Kidney capillary endothelial cell (primary cell): ENCODE data around the gene IL17RA.

Experiments
- DNase-seq: peaks from one replicate; pipeline ENCODE4 v3.0.0-alpha.2; 2018; ENCODE audit warnings: low spot score

IL17RA gene

DNA sequence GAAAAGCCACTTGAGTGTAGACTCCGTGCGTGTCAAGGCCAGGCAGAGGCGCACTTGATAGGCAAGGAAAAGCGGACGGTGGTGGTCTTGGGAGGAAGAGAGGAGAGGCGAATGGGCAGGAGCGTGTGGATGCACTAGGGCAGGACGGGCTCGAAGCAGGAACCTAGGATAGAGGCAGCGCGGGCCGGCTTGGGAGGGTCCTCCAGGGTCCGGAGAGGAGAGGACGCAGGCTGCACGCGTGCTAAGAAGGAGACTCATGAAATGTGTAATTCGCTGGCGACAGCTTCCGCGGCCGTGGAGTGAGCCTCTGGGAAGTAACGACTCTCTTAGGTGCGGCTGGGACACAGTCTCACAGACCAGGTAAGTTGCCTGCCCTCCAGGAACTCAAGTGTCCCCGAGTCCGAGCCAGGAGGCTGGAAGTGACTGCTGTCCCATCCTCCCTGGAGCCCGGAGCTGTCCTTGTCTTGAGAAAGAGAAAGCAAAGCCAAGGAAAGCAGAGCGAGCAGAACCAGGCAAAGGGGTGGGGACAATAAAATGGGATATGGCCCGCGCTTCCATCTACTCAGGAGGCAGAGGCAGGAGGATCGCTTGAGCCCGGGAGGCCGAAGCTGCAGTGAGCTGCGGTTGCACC is 874 bp upstream of the IL17RA start:
- DNase-seq: no peak

DNA sequence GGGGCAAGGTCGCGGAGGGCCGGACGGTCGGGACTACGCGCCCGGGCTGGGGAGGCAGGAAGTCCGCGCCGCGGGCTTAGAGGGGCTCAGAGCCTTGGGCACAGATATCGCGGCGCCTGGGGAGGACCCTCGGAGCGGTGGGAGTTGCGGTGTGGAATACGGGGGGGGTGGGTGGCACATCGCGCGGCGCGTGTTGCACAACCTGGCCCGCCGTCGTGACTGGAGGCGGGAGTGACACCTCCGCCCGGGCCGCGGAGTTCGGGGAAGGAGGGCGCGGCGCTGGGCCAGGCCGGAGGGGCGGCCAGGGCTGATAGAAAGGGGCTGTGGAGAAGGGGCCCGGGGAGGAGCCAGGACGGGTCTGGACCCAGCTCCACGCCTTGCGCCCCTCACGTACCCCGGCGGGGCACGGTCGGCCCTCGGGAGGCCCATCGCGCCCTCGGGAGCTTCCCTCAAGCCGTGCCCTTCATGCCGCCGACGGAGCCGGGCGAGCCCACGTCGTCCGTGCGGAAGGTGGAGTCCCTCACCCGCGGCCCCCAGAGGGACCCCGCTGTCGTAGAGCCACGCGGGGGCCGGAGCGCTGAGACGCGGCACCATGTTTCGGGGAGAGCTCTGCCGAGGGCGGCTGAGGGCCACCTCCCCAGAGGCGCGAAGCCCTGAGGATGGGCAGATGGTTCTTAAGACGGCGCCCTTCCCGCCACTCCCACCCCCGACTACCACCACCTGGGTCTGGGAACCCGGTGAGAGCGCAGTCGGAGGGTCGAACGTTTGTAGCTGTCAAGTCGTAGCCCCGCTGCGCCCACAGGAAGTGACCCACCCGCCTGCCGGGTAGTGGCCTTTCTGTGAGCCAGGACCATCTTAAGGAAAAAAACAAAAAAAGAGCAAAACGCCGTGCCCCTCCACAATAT is 729 bp downstream of the IL17RA start:
- DNase-seq: no peak

DNA sequence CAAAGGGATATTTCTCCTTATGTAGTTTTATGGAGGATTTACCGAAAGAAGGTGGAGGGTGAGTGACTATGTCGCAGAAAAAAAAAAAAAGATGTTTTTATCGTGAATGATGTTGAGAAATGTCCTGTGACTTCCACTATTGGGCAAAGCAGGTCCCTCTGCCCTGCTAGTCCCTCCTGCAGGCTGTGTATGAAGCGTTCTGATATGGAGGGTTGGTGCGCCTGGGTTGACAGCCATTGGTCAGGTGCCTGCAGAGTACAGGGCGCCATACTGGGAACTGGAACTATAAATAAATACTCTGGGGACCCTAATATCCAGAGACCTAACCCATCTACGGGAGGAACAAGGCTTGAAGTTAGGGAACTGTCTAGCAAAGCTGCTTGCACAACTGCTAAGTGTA is 1.5 kb downstream of the IL17RA start:
- no peak for DNase-seq

DNA sequence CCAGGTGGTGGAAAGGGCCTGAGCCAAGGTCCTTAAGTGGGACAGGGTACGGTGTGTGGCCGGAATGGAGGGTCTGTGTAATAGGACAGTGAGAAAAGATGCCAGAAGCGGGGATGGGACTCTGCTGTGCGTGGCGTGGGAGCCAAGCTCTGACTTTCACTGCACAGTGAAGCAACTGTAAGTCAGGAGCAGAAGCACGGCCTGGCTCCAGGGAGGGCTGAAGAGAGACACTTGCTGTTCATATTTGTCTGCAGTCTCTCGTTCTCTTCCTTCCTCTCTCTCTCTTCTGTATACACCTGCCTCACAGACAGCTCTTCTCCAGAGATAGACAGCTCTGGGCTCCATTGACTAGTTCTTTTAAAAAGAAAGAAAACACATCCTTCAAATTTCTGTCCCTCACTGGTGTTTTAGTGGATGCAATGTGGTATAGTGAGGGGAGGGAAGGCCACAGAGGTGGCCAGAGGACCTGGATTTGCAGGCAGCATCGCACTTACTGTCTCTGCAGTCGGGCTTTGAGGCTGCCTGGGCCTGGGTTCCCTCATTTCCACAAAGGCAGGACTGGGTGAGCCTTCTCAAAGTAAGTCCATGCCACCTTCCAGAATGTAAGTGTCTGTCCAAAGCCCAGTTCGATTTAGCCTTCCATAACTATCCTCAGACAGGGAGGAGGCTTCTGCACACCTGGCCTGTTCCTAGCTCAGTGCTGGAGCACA is 2.1 kb downstream of the IL17RA start:
- no peak for DNase-seq

DNA sequence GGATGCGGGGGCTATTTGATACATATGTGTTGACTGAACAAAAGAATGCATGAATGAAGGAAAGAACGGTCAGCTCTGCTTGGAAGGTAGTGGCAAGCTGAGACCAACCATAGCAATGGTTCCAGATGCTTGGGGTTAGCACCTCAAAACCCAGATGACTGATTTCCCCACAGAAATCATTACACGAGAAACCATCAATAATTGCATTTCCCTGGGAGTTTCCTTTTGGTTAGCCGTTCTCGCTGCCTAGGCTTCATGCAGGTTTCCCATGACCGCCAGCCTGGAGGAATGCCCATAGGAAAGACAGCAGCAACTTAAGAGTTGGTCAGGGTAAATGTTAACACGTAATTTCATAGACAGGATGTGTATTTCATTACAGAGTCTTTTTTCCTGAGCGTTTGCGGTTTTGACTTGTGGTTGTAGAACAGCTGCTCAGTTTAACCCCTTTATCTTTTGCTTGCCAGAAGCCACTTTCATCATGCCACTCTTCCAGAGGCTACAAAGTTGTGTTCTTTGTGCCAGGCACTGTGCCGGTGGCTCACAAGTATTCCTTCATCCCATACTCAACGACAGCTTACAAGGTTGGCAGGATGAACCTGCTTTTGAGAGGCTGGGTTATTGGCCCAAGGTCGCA is 2.8 kb downstream of the IL17RA start:
- no peak for DNase-seq

DNA sequence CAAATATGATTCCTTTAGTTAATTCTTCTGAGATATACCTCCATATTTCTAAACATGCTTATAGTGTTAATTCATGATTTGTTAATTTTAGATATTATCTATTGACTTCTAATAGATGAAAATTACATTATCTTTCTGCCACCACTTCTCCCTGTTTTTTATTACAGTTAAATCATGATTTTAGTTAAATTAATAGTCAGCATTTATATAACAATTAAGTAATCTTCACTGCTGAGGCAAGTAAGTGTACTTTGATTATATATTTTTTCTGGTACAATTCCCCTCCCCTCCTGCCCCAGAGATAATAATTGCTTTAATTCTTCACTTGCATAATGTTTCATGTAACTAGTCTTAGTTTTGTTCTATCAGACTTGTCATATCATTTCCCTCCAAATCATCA is 5.8 kb downstream of the IL17RA start:
- no peak for DNase-seq

DNA sequence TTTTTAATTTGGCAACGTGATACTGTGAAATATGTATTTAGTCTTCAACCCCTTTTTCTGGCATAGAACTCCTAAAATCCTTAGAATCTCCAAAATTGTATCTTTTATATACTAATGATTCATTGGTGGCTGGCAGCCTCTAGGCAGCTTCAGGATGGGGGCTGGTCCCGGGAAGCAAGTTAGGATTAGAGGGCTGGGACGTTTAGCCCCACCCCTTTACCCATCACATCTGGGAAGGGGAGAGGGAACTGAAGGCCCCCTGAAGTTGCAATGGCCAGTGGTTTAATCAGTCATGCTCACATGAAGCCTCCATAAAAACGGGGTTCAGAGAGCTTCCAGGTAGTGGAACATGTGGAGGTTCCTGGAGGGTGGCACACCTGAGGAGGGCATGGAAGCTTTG is 7.1 kb downstream of the IL17RA start:
- no peak for DNase-seq

DNA sequence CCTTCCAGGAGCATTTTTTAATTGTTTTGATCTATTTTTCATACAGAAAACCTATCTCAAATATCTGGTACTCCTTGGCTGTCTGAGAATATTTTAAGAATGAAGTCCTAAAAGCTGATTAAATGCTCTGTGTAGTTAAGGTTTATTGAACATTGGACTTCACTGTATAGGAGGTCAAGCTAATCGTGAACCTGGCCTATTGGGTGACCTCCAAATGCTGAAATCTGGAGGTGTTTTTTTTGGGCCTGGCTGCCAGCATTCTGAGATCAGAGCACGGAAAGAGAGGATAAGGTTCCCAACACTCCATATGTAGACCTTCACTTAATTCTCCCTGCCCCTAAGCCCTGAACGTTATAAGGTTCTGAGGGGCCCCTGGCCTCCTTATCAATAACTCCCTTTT is 8.3 kb downstream of the IL17RA start:
- no peak for DNase-seq

DNA sequence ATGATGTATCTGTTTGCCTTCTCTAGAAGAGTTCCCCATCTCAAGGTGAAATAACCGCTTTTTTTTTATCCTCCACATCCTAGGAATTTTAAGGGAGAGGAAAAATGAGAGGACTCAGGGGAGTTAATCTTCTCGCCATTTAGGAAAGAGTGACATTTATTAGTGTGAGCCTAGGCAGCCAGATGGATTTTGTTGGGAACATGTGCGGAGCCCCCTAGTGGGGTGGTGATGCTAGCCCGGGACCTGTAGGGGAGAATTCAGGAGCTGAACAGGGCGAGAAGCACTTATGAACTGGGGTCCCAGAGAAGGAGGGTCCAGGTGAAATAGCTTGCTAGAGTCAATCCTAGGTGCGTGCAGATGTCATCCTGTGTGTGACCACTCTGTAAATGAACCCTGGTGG is 10.7 kb downstream of the IL17RA start:
- DNase-seq: no peak

DNA sequence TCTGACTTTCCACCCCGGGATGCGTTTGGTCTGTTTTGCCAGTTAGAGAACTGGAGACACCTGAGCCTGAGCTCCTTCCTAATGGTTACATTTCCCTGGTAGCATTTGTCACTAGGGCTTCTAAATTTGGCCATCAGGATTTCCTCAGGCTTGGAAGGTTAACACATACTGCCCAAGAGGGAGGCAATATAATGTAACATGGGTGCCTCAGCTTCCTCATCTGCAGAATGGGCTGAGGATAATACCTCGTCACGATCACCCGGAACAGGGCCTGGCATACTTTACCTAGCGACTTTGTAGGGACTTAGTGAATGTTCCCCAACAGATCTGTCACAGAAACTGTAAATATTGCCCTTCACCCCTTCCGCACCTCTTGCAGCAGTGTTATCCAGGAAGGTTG is 11.3 kb downstream of the IL17RA start:
- DNase-seq: no peak

DNA sequence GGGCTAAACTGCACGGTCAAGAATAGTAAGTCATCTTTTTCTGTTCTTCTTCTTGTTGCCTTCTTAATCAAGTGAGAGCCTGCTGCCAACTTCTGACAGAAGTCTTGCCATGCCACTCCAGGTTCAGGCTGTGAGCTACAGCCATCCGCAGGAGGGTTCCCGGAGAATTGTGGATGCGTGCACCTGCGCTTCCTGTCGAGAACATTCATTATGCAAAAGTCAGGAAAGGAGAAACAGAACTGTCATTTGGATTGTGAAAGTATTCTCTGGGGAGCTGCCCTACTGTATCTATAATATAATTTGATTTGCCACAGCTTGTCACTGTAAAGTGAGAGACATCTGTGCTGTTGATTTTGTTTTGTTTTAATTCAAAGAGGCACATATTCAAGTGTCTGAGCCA is 12.3 kb downstream of the IL17RA start:
- no peak for DNase-seq

DNA sequence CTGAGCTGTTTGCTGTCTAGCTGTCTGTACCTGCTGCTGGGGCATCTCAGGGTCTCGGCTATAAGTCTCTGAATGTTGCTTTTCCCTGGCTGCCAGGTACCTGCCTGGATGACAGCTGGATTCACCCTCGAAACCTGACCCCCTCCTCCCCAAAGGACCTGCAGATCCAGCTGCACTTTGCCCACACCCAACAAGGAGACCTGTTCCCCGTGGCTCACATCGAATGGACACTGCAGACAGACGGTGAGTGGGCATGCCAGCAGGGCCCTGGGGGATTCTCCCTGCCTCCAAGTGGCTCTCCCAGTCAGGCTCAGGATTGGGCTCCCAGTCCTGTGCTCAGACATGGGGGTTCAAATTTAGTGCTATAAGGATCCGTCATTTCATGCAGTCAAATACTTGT is 12.9 kb downstream of the IL17RA start:
- DNase-seq: no peak

DNA sequence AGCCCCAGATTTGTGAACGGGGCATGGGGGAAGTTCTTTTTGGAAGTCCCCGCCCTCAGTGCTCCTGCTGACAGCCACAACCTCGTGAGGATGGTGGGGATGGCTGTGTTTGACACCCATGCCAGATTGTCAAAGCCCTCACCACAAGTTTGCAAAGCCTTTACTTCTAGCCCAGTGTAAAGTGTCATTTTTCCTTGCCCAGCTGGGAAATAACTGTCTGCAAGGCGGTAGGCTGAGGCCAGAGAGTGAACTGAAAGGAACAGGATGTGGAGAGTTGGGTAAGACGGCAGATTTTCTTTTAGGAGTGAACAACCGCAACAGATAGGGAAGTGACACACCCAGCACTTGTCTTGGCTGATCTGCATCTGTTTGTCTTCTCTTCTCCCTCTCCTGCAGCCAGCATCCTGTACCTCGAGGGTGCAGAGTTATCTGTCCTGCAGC is 13.6 kb downstream of the IL17RA start:
- no peak for DNase-seq

DNA sequence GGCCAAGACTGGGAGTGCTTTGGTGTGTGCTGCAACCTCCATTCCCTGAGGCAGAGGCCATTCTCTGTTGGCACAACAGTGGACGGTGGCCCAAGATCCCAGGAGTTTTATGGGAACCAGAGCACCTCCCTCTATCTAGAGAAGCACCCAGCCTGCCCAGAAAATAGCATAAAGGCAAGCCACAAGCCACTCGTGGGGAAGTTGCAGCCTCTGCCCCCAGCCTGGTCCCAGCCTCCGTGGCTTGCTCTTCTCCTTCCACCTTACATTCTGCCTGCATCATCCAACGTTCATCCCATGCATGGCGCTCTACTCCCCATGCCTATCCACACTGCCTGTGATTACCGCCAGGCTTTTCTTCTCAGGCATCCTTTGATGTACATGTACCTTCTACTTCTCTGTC is 15.8 kb downstream of the IL17RA start:
- DNase-seq: no peak

DNA sequence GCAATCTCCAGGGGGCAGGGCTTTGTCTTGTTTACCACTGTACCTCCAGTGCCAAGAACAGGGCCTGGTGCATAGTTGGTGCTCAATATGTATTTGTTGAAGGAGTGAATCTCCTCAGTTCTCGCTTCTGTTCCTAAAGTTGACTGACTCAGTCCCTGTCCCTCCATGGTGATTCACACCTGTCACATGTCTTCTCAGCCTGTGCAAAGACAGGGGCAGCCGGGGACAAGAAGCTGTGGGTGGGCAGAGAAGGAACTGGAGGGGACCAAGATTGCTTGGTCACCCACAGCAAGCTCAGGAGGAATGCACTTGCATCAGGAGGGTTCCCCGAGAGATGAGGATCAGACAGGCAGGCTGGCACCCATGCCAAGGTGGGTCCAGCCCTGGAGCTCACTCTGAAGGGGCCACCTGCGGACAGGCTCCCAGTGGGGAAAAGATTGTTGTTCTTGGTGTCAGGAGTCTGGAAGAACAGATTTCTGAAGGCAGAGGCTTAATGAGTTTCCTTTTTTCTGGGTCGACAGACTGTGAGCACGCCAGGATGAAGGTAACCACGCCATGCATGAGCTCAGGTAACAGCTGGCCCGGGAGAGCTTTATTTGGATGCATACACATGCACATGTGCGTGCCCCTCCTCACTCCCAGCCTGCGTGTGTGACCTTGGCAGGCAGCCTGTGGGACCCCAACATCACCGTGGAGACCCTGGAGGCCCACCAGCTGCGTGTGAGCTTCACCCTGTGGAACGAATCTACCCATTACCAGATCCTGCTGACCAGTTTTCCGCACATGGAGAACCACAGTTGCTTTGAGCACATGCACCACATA is 16.9 kb downstream of the IL17RA start:
- no peak for DNase-seq

DNA sequence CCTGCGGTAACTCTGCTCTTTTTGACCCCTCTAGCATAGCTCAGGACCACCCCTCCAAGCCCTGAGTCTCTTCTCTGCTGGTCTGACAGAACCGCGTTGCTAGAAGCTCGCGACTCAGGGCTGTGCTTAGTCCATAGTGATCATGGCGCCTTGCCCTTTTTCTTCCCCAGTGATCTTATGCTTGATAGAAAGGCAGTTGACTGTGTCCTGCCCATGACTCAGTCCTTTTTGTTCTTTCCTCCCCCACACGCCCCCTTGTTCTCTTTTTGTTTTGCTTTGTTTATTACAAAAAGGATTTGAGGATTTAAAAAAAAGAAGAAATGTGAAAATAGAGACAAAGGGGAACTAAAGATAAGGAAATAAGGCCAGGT is 17.5 kb downstream of the IL17RA start:
- no peak for DNase-seq

DNA sequence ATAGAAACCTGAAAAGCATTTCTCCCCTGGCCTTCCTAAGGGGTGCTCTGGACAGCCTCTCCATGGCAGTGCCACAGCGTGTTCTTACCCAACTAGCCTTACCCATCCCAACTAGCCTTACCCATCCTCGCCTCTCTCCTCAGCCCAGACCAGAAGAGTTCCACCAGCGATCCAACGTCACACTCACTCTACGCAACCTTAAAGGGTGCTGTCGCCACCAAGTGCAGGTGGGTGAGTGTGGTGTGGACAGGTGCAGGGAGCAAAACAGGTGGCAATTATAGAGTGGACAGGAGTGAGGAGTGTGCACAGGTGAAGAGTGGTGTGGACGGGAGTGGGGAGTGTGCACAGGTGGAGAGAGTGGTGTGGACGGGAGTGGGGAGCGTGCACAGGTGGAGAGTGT is 18.6 kb downstream of the IL17RA start:
- no peak for DNase-seq

DNA sequence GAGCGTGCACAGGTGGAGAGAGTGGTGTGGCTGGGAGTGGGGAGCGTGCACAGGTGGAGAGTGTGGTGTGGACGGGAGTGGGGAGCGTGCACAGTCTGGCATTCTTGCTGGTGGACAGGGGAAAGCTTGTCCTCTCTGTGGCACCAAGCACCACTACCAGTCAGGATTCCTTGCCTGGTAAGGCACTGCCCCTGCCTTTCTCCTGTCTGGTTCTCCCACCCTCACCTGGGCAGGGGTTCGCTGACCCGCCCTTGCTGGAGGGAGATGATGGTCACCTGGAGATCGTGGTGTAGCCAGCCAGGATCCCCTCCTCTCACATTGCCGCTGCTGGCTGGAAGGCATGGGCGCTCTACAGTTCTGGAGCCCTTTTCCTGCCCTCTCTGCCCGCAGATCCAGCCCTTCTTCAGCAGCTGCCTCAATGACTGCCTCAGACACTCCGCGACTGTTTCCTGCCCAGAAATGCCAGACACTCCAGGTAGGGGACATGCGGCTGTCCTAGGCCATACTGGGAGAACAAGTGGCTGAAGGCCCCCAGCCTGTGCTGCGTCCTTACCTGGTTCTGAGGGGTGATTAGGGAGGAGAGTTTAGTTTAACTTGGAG is 19.6 kb downstream of the IL17RA start:
- no peak for DNase-seq

DNA sequence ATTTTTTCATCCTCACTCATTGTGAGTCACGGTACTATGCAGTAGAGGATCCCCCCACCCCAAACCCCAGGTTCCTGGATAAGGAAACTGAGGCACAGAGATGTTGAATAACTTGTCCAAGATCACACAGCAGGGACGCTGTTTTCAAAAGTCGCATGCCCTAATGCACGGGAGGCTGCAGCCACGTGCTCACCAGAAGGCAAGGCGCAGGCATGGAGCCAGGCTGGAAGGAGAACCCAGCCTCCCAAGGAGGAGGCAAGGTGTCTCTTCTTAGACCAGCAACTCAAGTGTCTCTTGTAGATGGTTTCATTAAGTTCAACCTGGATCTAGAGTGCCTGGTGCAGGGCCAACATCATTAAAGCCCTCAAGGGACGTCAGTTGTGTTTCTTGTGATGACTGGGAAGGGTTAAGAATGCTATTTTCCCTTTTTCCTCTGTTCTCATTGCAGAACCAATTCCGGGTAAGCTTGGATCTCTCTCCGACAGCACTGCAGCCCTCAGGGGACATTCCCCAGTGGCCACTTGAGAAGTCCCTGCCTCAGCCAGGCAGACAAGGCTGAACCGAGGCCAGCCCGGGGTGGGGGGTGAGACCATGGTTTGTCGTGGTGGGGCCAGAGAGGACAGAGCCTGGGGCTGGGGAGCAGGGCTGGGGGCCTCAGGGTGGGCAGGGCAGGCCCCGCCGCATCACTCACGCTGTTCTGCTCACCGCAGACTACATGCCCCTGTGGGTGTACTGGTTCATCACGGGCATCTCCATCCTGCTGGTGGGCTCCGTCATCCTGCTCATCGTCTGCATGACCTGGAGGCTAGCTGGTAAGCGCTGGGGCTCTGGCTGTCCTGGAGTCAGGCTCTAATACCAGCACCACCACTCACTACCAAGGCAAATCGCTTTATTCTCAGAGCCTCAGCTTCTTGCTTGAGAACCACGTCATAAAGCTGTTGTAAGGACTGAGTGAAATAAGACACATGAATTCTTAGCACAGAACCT is 20.6 kb downstream of the IL17RA start:
- DNase-seq: no peak

DNA sequence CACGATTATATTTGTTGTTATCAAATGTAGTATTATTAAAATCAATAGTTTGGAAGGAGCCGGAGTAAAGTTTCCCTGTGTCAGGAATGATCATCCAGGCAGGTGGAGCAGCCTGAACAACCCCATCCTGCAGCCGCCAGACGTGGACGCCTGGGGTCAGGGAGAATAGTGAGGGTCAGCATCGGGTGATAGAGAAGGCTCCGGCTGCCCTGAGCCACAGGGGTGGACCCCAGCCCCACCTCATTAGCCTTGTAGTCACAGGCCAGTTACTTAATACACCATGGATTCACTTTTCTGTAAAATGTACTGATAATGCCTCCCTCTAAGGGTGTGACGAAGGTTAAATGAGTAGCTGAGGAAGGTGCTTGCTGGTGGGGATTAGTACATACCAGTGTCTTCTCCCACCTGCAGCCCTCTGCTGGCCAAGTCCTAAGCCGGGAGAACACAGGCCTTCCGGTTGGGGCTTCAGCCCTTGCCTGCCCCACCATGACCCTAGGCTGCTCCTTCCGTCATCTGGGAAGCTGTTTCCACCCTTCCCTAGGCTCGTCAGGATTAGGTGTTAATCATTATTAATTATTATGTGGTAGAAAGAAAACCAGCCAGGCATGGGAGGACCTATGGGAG is 21.5 kb downstream of the IL17RA start:
- no peak for DNase-seq
